Ishikawa (cell line): ENCODE measurements around the gene NT5DC4.

Experiments
- CEBPB ChIP-seq: IDR thresholded peaks from 2 replicates; pipeline ENCODE4 v1.6.1; 2012
- CREB1 ChIP-seq: IDR thresholded peaks from 2 replicates; pipeline ENCODE4 v1.6.1; 2012; ENCODE audit warnings: low read depth
- EGR1 ChIP-seq: IDR thresholded peaks from 2 replicates; pipeline ENCODE4 v1.6.1; 2012
- EP300 ChIP-seq: IDR thresholded peaks from 2 replicates; pipeline ENCODE4 v1.6.1; 2012; ENCODE audit warnings: borderline replicate concordance
- FOXM1 ChIP-seq: IDR thresholded peaks from 2 replicates; pipeline ENCODE4 v1.6.1; 2012; ENCODE audit warnings: low read depth, borderline replicate concordance
- NFIC ChIP-seq: IDR thresholded peaks from 2 replicates; pipeline ENCODE4 v1.6.1; 2012
- RAD21 ChIP-seq: IDR thresholded peaks from 2 replicates; pipeline ENCODE4 v1.6.1; 2012; ENCODE audit warnings: low read depth
- REST ChIP-seq: IDR thresholded peaks from 2 replicates; pipeline ENCODE4 v1.6.1; 2012; ENCODE audit warnings: low read depth, mild to moderate bottlenecking
- TAF1 ChIP-seq: IDR thresholded peaks from 2 replicates; pipeline ENCODE4 v1.6.1; 2012; ENCODE audit warnings: low read depth, mild to moderate bottlenecking
- TCF12 ChIP-seq: IDR thresholded peaks from 2 replicates; pipeline ENCODE4 v1.6.1; 2012; ENCODE audit warnings: low read depth
- TEAD4 ChIP-seq: IDR thresholded peaks from 2 replicates; pipeline ENCODE4 v1.6.1; 2012
- YY1 ChIP-seq: IDR thresholded peaks from 2 replicates; pipeline ENCODE4 v1.6.1; 2012; ENCODE audit warnings: low read depth
- ZBTB7A ChIP-seq: IDR thresholded peaks from 2 replicates; pipeline ENCODE4 v1.6.1; 2012; ENCODE audit warnings: low read depth
- TF ChIP-seq, protein P1 (sequence below): IDR thresholded peaks from 2 replicates; pipeline ENCODE4 v1.6.1; 2012
- TF ChIP-seq, protein P2 (sequence below): IDR thresholded peaks from 2 replicates; pipeline ENCODE4 v1.6.1; 2012

The NT5DC4 gene

GRCh38 chr2:112762276-112762675, 41.5 kb downstream of the NT5DC4 start:
- TF ChIP-seq, protein P1, sequence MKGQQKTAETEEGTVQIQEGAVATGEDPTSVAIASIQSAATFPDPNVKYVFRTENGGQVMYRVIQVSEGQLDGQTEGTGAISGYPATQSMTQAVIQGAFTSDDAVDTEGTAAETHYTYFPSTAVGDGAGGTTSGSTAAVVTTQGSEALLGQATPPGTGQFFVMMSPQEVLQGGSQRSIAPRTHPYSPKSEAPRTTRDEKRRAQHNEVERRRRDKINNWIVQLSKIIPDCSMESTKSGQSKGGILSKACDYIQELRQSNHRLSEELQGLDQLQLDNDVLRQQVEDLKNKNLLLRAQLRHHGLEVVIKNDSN, result no peak
- no peak for TF ChIP-seq ZBTB7A
- no peak for TF ChIP-seq FOXM1
- TF ChIP-seq NFIC, result no peak
- TF ChIP-seq RAD21, result no peak
- TF ChIP-seq TCF12, result no peak
- no peak for TF ChIP-seq TEAD4
- no peak for TF ChIP-seq REST
- no peak for TF ChIP-seq YY1
- no peak for TF ChIP-seq EGR1
- no peak for TF ChIP-seq EP300
- no peak for TF ChIP-seq TAF1
- TF ChIP-seq CEBPB, result no peak
- TF ChIP-seq, protein P2, sequence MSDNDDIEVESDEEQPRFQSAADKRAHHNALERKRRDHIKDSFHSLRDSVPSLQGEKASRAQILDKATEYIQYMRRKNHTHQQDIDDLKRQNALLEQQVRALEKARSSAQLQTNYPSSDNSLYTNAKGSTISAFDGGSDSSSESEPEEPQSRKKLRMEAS, result no peak
- TF ChIP-seq CREB1, result no peak

DNA sequence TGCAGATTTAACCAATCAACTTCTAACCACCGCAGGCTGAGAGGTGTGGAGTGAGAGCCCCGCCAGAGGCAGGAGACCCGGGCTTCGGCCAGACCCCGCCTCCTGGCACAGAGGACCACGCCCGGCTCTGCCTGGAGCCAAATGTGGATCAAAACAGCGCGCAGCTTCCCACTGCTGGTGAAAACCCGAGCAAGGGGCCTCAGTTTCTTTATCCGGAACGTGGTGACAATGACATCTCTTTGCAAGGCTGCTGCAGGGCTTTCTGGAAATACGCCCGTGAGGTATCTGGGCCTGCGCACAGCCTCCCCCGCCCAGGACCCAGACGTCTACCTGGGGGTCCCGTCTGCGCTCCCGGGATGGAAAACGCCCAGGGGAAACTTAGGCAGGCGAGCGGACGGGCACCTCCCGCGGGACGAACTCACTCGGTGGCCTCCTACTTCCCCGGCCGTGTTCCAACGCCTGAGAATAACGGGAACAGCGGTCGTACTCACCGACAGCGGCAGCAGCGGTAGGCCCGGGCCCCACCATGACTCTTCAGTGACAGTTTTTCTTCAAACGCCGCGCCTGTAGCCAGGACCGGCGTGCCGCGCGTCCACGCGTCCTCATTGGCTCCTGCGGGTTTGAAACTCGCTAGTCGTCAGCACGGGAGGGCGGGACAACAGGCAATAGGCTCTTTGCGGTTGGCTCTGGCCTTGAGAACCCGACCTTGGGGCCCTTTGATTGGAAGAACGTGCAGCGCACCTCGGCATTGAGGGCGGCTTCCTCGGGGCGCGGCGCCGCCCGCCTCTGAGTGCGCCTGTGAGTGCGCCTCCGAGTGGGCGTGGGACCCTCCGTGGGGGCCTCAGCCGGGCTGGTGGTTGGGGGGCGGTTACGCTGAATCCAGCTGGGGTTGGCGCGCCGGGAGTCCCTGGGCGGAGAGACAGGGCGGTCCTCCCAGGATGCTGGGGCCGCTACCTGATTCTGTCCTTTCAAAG, 43.5 kb downstream of the NT5DC4 start, which contains the start of gene CKAP2L:
Gene CKAP2L, minus strand, starts transcription at position 539 of the 974 bp plus-strand sequence. Its CDS starts 11 bp downstream, at position 528.
- TF ChIP-seq TCF12, result peak; percentile 23; the same call in 1 of the 2 replicates
- TF ChIP-seq CEBPB, result no peak
- TF ChIP-seq REST, result 0 out of 2 replicates have a peak, but pooled peaks have one; percentile 24
- peak; percentile 78 for TF ChIP-seq EGR1
- TF ChIP-seq, protein P1, result peak; percentile 27; the same call in 1 of the 2 replicates
- TF ChIP-seq CREB1, result peak; percentile 90
- TF ChIP-seq EP300, result peak; percentile 11
- peak; percentile 43 for TF ChIP-seq YY1
- TF ChIP-seq RAD21, result no peak
- TF ChIP-seq NFIC, result no peak; the same call in 1 of the 2 replicates
- peak; percentile 21; the same call in 1 of the 2 replicates for TF ChIP-seq TEAD4
- peak; percentile 100 for TF ChIP-seq FOXM1
- TF ChIP-seq ZBTB7A, result peak; percentile 100
- TF ChIP-seq, protein P2, result peak; percentile 89
- TF ChIP-seq TAF1, result peak; percentile 78

GRCh38 chr2:112765251-112765650, 44.4 kb downstream of the NT5DC4 start:
- TF ChIP-seq TCF12 (no peak), FOXM1 (no peak), CREB1 (no peak), CEBPB (no peak), RAD21 (no peak), REST (no peak), YY1 (no peak)
